Embryonic facial prominence (tissue), 1 donor: Measurements from ENCODE around the gene CSNK1D.
A peak's percentile ranks its signal among the peaks of the same experiment; 100 is the strongest.

ENCODE experiments used
- DNase-seq: peaks from one replicate; pipeline ENCODE4 v3.0.0-alpha.2; 2016; ENCODE audit errors: extremely low spot score

CSNK1D gene

GRCh38 chr17:82310877-82311276, 37.4 kb upstream of the CSNK1D start:
- no peak for DNase-seq

- DNase-seq, result no peak
Observed at GRCh38 chr17:82309656-82310570, 36.4 kb upstream of the CSNK1D start.

GRCh38 chr17:82305727-82306300, 32.3 kb upstream of the CSNK1D start:
- no peak for DNase-seq

DNA sequence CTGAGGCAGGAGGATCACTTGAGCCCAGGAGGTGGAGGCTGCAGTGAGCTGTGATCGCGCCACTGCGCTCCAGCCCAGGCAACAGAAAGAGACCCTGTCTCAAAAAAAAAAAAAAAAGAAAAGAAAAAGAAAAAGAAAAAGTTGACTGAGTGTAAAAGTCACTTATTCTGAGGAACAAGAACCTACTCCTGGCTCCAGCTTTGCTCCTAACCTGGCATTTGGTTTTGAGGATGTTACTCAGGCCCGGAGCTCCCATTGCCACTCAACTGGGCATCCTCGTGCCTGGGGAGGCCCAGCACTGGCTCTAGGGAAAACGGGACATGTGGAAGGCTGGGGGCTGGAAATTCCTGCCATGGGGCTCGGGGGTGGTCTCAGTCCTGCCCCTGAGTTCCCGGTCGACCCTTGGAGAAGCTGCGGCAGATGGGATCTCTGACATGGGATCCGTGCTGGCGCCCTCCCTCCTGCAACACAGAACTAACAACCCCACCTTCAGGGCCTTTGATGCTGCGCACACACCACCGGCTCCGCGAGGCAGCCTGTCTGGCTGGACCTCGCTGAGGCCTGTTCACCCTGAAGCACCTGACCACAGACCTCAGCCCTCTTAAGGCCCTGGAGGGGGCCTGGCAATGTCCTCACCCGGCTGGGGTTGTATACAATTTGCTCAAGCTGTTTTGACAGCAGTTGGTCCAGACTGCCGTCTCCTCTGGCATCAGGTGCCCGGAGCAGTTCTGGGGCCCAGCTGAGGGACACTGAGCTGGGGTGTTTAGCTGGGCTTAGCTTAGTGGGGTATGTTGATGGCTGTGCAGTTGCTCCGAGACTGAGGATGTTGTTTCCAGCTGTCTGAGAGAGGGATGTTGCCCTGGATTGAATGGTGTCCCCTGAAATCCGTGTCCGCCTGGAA, 31.6 kb upstream of the CSNK1D start:
- DNase-seq, result no peak

- no peak for DNase-seq
Observed at GRCh38 chr17:82303944-82304808, 30.7 kb upstream of the CSNK1D start.

GRCh38 chr17:82302991-82303943, 29.8 kb upstream of the CSNK1D start:
- DNase-seq, result no peak

GRCh38 chr17:82302568-82302963, 29.1 kb upstream of the CSNK1D start:
- DNase-seq, result no peak

- DNase-seq, result no peak
Observed at GRCh38 chr17:82301916-82302567, 28.5 kb upstream of the CSNK1D start.

DNA sequence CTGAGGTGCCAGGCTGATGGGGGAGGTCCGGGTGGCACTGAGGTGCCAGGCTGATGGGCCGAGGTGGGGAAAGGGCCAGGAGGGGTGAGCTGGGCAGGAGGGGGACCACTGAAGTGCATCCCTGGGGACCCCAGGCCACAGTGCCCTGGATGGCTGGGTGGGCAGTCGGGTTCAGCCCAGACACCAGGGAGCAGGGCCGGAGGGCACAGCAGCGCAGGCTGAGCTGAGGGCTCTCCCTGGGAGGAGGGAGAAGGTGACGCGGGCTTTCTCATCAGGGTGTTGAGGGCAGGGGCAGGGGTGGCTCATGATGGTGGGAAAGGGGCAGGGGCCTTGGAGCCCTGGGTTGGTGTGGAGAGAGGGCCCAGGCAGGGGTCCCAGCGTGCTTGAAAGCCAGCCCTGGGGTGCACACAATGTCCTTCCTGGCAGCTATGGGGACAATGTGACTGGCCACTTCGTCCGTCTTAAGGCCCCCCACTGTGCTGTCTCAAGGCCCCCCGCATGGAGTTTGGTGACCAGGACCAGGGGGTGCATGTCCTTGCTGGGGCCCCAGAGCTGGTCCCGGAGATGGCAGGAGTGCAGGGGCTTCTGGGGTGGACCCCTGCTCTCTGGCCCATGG, 27.9 kb upstream of the CSNK1D start:
- DNase-seq, result no peak

DNA sequence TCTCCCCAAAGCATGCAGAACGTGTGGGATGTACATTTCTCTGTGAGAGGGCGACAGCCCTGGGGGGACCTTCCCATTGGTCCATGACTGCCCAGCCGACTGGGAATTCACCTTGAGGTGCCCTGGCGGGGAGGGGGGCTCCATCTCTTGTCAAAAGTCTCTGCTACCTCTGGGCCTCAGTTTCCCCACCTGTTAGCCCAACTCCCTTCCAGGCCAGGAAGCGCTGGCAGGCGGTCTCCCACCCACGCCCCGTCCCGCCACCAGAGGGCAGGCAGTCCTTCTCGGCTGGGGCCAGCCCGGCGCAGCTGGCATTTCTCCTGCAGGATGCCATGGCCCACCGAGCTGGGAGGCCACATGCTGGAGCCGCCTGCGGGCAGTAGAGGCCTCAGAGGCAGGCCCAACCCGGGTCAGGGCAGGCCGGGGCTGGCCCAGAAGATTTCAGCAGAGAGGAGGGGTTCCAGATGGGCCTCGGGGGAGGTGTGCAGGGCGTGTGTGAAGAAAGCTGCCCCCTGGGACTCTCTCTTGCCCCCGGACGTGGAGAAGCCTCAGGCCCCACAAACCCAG, 27.3 kb upstream of the CSNK1D start:
- no peak for DNase-seq

GRCh38 chr17:82300228-82300627, 26.7 kb upstream of the CSNK1D start:
- no peak for DNase-seq

DNA sequence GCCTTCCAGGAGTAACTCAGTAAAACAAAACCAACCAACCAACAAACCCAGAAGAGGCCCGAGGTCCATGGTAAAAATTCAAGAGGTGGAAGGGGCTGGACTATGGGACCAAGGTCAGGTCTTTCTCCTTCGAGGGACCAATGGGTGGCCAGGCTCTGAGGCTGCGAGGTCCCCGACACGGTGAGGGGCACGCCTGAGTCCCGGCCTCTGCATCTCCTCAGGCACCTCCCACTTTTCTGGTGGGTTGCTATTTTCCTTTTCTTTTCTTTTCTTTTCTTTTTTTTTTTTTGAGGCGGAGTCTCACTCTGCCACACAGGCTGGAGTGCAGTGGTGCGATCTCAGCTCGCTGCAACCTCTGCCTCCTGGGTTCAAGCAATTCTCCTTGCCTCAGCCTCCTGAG, 26.0 kb upstream of the CSNK1D start:
- DNase-seq, result no peak

- DNase-seq, result no peak
Observed at GRCh38 chr17:82298538-82299421, 25.3 kb upstream of the CSNK1D start.

DNA sequence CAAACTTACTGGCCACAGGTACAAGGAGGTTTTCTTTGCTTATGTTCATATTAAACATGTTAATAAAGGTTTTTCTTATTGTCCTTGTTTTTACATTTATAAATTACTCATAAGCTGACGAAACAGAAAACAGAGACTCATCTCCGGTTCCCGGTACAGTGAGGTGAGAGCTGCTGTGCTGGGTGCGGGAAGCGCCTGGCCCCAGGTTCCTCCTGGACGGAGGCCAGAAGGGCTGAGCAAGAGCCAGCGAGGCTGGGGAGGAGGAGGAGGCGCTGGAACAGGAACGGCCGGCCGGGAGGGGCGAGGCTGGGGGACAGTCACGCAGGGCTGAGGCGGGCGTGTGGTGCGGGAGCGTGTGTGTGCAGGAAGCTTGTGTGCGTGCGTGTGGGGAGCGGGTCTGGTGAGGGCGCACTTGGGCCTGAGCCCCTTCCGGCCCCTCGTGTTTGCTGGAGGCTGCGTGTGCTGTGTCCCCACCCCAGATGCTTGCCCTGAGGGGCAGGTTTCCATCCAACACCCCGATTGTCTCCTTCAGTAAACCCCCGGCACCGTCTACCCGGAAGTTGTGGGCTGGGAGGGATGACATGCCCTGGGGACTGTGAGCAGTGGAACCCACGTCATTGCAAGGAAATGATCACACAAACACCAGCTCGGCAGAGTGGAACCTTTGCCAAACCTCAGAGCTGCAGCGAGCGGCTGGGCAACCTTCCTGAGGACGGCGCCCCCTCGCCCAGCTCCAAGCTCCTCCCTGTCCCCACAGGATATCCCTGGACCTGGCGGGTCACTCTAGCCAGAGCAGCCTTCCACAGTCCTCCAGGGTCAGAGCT, 24.4 kb upstream of the CSNK1D start:
- DNase-seq, result peak; percentile 22

- no peak for DNase-seq
Observed at GRCh38 chr17:82297280-82297713, 23.8 kb upstream of the CSNK1D start.

DNA sequence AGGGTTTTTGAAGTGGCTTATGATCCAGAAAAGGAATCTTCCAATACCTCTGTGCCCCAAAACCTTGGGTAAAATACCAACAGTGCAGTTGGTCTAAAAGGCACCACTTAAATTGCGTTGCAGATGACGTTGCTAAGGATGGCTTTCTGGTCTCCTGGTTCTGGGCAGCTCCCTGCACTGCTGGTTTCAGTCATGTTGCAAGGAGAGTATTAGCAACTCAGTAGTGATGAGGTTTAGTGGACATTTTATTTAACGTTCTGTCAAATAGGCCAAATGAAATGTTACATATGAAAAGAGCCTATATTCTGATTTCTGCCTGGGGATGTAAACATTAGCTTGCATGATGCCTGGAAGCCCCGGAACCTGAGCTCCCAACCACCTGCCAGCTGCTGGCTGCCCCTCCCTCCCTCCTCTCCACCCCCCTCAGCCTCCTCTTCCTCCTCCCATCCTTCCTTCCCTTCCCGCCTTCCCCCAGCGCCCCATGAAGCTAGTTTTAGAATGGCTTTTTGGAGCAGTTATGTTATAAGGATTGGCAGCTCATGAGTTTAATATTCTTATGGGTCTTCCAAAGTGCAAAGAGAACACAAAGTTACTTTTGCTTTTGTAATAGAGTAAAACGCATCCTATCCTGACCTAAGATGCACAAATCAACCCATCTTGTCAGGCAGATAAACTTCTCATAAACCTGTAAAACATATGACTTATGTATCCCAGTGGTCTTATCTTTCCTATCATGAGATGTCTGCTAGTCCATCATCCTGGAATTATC, 23.2 kb upstream of the CSNK1D start:
- DNase-seq, result no peak
